ENCODE measurements around the gene NEDD4L. TPM values are rescaled to one million over a fixed set of nuclear protein-coding genes. Genes with fewer than 3 reads are reported as not detected.

Gene NEDD4L
- total and polyA plus RNA-seq, 7 donors: 52.0 to 104 (median 57.4) TPM

GRCh38 chr18:58239879-58240278 is 195.9 kb downstream of the NEDD4L start:
- peak overlapping the region in 2 of 4 donors; percentile 34 to 37 for H3K27ac ChIP-seq
- WGBS, 2 donors: 37 to 73% methylated on average over 1 of the region's 1 CpG
- intact Hi-C loops (cut with DNase I): no loop called here
- no peaks in the 10 kb centered on the region for H3K36me3 ChIP-seq
- peaks cover 0 to 35% (median 26%) of the 10 kb centered on the region in 4 donors for H3K4me1 ChIP-seq
- H3K27me3 ChIP-seq: no peaks in the 10 kb centered on the region
- TF ChIP-seq POLR2AphosphoS5 (IDR thresholded peaks at IDR 0.05) (no peak), EP300 (IDR thresholded peaks at IDR 0.05) (no peak)
- DNase-seq: no peak
- no peaks in the 10 kb centered on the region for H3K9me3 ChIP-seq
- H3K4me3 ChIP-seq: no peak overlapping the region

- TF ChIP-seq POLR2AphosphoS5 (IDR thresholded peaks at IDR 0.05) (no peak), CTCF (IDR thresholded peaks at IDR 0.05) (no peak), POLR2A (IDR thresholded peaks at IDR 0.05) (no peak), EP300 (IDR thresholded peaks at IDR 0.05) (no peak)
- 86 to 92% methylated on average over 6 of the region's 6 CpGs for WGBS, 2 donors
- Histone ChIP-seq H3K36me3 (no peaks in the 10 kb centered on the region), H3K4me1 (peaks cover 0 to 25% (median 21%) of the 10 kb centered on the region in 4 donors), H3K9me3 (no peaks in the 10 kb centered on the region), H3K27ac (peak overlapping the region in 3 of 4 donors; percentile 2 to 38 (median 25)), H3K4me3 (no peak overlapping the region), H3K27me3 (no peaks in the 10 kb centered on the region)
- DNase-seq: no peak
- intact Hi-C loops (cut with DNase I): no loop called here
Measured at GRCh38 chr18:58241026-58241679, 197.1 kb downstream of the NEDD4L start.

GRCh38 chr18:58241877-58242276 is 197.9 kb downstream of the NEDD4L start:
- H3K36me3 ChIP-seq: no peaks in the 10 kb centered on the region
- no peak overlapping the region for H3K4me3 ChIP-seq
- peaks cover 0 to 31% (median 25%) of the 10 kb centered on the region in 4 donors for H3K4me1 ChIP-seq
- no peaks in the 10 kb centered on the region for H3K27me3 ChIP-seq
- H3K27ac ChIP-seq: peak overlapping the region in 3 of 4 donors; percentile 2 to 38 (median 25)
- no peaks in the 10 kb centered on the region for H3K9me3 ChIP-seq
- DNase-seq: no peak
- no peak for TF ChIP-seq POLR2A (IDR thresholded peaks at IDR 0.05)
- TF ChIP-seq POLR2AphosphoS5 (IDR thresholded peaks at IDR 0.05): no peak
- no peak for TF ChIP-seq CTCF (IDR thresholded peaks at IDR 0.05)
- TF ChIP-seq EP300 (IDR thresholded peaks at IDR 0.05): no peak
- intact Hi-C loops (cut with DNase I): no loop called here
- 61 to 77% methylated on average over 6 of the region's 6 CpGs for WGBS, 2 donors

- H3K9me3 ChIP-seq: no peaks in the 10 kb centered on the region
- TF ChIP-seq EP300 (IDR thresholded peaks at IDR 0.05): no peak
- TF ChIP-seq POLR2A (IDR thresholded peaks at IDR 0.05): no peak
- TF ChIP-seq CTCF (IDR thresholded peaks at IDR 0.05): no peak
- TF ChIP-seq POLR2AphosphoS5 (IDR thresholded peaks at IDR 0.05): no peak
- no peaks in the 10 kb centered on the region for H3K27me3 ChIP-seq
- no peaks in the 10 kb centered on the region for H3K36me3 ChIP-seq
- DNase-seq: no peak
- H3K27ac ChIP-seq: peak overlapping the region in 1 of 4 donors; percentile 38
- WGBS, 2 donors: 71 to 89% methylated on average over 12 of the region's 12 CpGs
- H3K4me1 ChIP-seq: peaks cover 0 to 36% (median 31%) of the 10 kb centered on the region in 4 donors
- no peak overlapping the region for H3K4me3 ChIP-seq
- intact Hi-C loops (cut with DNase I): no loop called here
Measured at GRCh38 chr18:58242435-58242834, 198.4 kb downstream of the NEDD4L start.

- Histone ChIP-seq H3K27me3 (no peaks in the 10 kb centered on the region), H3K36me3 (no peaks in the 10 kb centered on the region), H3K4me1 (peaks cover 0 to 42% (median 36%) of the 10 kb centered on the region in 4 donors), H3K27ac (no peak overlapping the region), H3K4me3 (no peak overlapping the region), H3K9me3 (no peaks in the 10 kb centered on the region)
- intact Hi-C loops (cut with DNase I): no loop called here
- no peak for DNase-seq
- 23 to 69% methylated on average over 5 of the region's 5 CpGs for WGBS, 2 donors
- TF ChIP-seq POLR2A (IDR thresholded peaks at IDR 0.05) (no peak), EP300 (IDR thresholded peaks at IDR 0.05) (no peak), CTCF (IDR thresholded peaks at IDR 0.05) (no peak), POLR2AphosphoS5 (IDR thresholded peaks at IDR 0.05) (no peak)
Measured at GRCh38 chr18:58242968-58243367, 198.9 kb downstream of the NEDD4L start.

Data from sigmoid colon (tissue), 7 donors.